Measurements from ENCODE around the gene SARNP. TPM values are rescaled to one million over a fixed set of nuclear protein-coding genes. Genes with fewer than 3 reads are reported as not detected.

The SARNP gene
- total and polyA plus RNA-seq, 9 of the 15 experiments (the other 6 are each of a cell fraction or from before 2014, with no cell fraction given): 70.1 to 400 (median 198) TPM

GRCh38 chr12:55720071-55720564, 97.4 kb downstream of the SARNP start, which contains the start of gene RDH5:
TSS of gene RDH5 (plus strand) at chr12:55720393. CDS start at chr12:55721185, 792 bp downstream.
- Histone ChIP-seq H4K20me1 (replicated peaks; ENCODE audit: control insufficient read depth, insufficient read depth, low read length) (peaks cover 8% of the 10 kb centered on the region; the same call in 1 of the 2 replicates), H3K27ac (ENCODE audit: extremely low read depth, low read depth, low read length) (no peak within 1 kb of the TSS), H3K9ac (ENCODE audit: insufficient read depth in 1 of 2, low read depth in 2 of 2, low read length in 2 of 2) (peak within 1 kb of the TSS in 1 of 2 experiments; percentile 53; a peak in 1 of 4 replicates), H3K9me1 (ENCODE audit: control insufficient read depth, insufficient read depth, low read length) (no peaks in the 10 kb centered on the region), H3K36me3 (ENCODE audit: control insufficient read depth, insufficient read depth, low read length) (peaks cover 20% of the 10 kb centered on the region; the same call in 2 of the 3 replicates), H3K27me3 (ENCODE audit: control insufficient read depth in 2 of 2, insufficient read depth in 2 of 2, low read length in 2 of 2) (no peaks in the 10 kb centered on the region), H3K79me2 (ENCODE audit: control insufficient read depth, insufficient read depth, low read length) (peaks cover 6% of the 10 kb centered on the region; the same call in 2 of the 3 replicates), H3K4me2 (ENCODE audit: insufficient read depth, low read length) (no peak within 1 kb of the TSS), H3K4me3 (no peak within 1 kb of the TSS), H3K4me1 (replicated peaks in 1 of 2; ENCODE audit: control insufficient read depth in 2 of 2, insufficient read depth in 2 of 2, low read length in 2 of 2) (peaks cover 18 to 29% of the 10 kb centered on the region in 2 experiments; a peak in 4 of 5 replicates), H2AFZ (ENCODE audit: low read depth, low read length) (no peak within 1 kb of the TSS), H3K9me3 (replicated peaks; ENCODE audit: control insufficient read depth, insufficient read depth, low read depth, low read length) (no peaks in the 10 kb centered on the region)
- no TSS peak for BruUV-seq (replicated peaks)
- in situ Hi-C loops (cut with MboI): no loop called here
- no peak for TF ChIP-seq RFX5 (IDR thresholded peaks at IDR 0.05; ENCODE audit: low read depth, low read length)
- 87% methylated on average over 6 of the region's 6 CpGs for WGBS (ENCODE audit: insufficient coverage, low coverage, missing lambda C conversion rate)
- ATAC-seq (no peak), FAIRE-seq (no peak), DNase-seq (ENCODE audit: extremely low read depth in 1 of 4, low spot score in 3 of 4) (no peak)
- CTCF ChIA-PET (ENCODE audit: low intra/inter-chr PET ratio): interaction anchor here (1.2 kb wide), 1 partner anchor 531 kb away, joined by 4 read pairs; no protein-coding TSS in a partner anchor
- intact Hi-C loops (cut with micrococcal nuclease): no loop called here
- POLR2A ChIA-PET: interaction anchor here (0.6 to 1.7 kb wide), 3 partner anchors 9 to 293 kb away, joined by 4 to 8 read pairs (median 6); partner anchors contain the start of gene CD63

DNA sequence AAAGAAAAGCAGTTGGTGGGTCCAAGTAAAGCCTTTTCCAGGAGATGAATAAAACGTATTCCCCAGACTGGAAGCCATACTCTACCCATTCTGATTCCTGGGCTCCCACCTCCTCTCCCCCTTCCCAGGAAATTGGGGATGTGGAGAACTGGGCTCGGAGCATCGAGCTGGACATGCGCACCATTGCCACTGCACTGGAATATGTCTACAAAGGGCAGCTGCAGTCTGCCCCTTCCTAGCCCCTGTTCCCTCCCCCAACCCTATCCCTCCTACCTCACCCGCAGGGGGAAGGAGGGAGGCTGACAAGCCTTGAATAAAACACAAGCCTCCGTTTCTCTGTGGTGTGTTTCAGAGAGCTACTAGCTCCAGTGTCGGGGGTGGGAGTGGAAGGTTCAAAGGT, 98.2 kb downstream of the SARNP start:
- Histone ChIP-seq H4K20me1 (replicated peaks; ENCODE audit: control insufficient read depth, insufficient read depth, low read length) (peaks cover 8% of the 10 kb centered on the region; the same call in 1 of the 2 replicates), H3K36me3 (ENCODE audit: control insufficient read depth, insufficient read depth, low read length) (peaks cover 12% of the 10 kb centered on the region; the same call in 2 of the 3 replicates), H3K4me1 (replicated peaks in 1 of 2; ENCODE audit: control insufficient read depth in 2 of 2, insufficient read depth in 2 of 2, low read length in 2 of 2) (peaks cover 18 to 29% of the 10 kb centered on the region in 2 experiments; a peak in 4 of 5 replicates), H3K9me1 (ENCODE audit: control insufficient read depth, insufficient read depth, low read length) (no peaks in the 10 kb centered on the region), H3K27me3 (ENCODE audit: control insufficient read depth in 2 of 2, insufficient read depth in 2 of 2, low read length in 2 of 2) (no peaks in the 10 kb centered on the region), H3K9me3 (replicated peaks; ENCODE audit: control insufficient read depth, insufficient read depth, low read depth, low read length) (no peaks in the 10 kb centered on the region), H3K9ac (ENCODE audit: insufficient read depth in 1 of 2, low read depth in 2 of 2, low read length in 2 of 2) (no peak overlapping the region), H3K79me2 (ENCODE audit: control insufficient read depth, insufficient read depth, low read length) (peaks cover 6% of the 10 kb centered on the region; the same call in 2 of the 3 replicates), H3K4me2 (ENCODE audit: insufficient read depth, low read length) (no peak overlapping the region), H3K4me3 (no peak overlapping the region), H3K27ac (ENCODE audit: extremely low read depth, low read depth, low read length) (no peak overlapping the region), H2AFZ (ENCODE audit: low read depth, low read length) (no peak overlapping the region)
- in situ Hi-C loops (cut with MboI) (no loop called here), intact Hi-C loops (cut with micrococcal nuclease) (no loop called here)
- ATAC-seq (no peak), DNase-seq (ENCODE audit: extremely low read depth in 1 of 4, low spot score in 3 of 4) (no peak), FAIRE-seq (no peak)
- BruUV-seq (replicated peaks): no TSS peak
- TF ChIP-seq NR4A1 (CRISPR knock-in tag; IDR thresholded peaks at IDR 0.05) (no peak), NR4A1 (tag; IDR thresholded peaks at IDR 0.05) (no peak), XRCC5 (IDR thresholded peaks at IDR 0.05; ENCODE audit: low read depth, low read length) (no peak), PML (IDR thresholded peaks at IDR 0.05; ENCODE audit: low read length) (no peak)
- TF ChIP-seq, protein P1, sequence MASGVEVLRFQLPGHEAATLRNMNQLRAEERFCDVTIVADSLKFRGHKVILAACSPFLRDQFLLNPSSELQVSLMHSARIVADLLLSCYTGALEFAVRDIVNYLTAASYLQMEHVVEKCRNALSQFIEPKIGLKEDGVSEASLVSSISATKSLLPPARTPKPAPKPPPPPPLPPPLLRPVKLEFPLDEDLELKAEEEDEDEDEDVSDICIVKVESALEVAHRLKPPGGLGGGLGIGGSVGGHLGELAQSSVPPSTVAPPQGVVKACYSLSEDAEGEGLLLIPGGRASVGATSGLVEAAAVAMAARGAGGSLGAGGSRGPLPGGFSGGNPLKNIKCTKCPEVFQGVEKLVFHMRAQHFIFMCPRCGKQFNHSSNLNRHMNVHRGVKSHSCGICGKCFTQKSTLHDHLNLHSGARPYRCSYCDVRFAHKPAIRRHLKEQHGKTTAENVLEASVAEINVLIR (CRISPR knock-in tag; IDR thresholded peaks at IDR 0.05): no peak
- CTCF ChIA-PET (ENCODE audit: low intra/inter-chr PET ratio): no interaction called here
- 67% methylated on average over 7 of the region's 7 CpGs for WGBS (ENCODE audit: insufficient coverage, low coverage, missing lambda C conversion rate)
- POLR2A ChIA-PET: interaction anchor here (0.5 to 1.7 kb wide), 7 partner anchors 10 to 600 kb away, joined by 3 to 8 read pairs (median 5); partner anchors contain the start of gene CD63

Data from K562 (cell line).